Measurements from ENCODE around the gene ASB10. TPM values are rescaled to one million over a fixed set of nuclear protein-coding genes. Genes with fewer than 3 reads are reported as not detected.

ASB10 gene
- total and polyA plus RNA-seq, 2 of the 4 experiments (the other 2 are of a cell fraction): not detected

DNA sequence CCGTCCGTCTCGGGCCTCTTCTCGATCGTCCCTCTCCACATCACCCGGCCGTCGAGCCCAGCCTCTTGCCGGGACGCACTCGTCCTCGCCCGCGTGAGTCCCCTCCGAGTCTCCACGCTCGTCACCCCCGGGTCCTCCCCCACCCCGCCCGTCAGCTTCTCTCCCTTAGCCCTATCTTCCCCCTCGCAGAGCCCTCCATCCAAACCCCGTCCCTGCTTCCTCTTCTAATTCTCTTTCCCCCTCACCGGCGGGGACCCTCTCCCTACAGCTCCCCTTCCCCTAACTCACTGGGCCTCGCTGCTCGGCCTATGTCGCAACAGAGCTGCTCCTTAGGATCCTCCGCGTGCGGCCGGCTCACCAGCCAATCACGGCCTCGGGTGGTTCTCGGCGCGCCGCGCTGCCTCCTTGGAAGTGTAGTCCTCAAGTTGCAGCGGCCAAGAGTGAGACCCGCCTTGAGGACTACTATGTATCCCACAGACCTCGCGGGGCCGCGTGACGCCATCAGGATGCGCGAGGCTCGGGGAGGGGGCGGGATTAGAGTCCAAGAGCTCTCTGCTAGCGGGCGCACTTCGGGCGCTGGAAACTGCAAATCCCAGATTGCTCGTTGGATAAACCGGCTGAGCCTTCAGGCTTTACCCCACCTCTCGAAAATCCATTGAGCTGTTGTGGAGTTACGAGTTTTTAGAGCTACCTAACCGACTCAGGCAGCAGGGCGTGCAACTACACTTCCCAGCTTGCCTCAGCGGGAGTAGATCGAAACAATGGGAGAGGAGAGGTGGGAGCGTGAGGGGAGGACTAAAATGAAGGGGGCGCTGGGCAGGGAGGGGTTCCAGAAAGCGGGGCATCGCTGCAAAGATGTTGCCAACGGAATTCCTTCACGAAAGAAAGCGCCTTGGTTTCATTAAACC lies 40.1 kb upstream of the ASB10 start, which contains the start of gene ABCF2 (continued):
- peak; percentile 8; the same call in 1 of the 2 replicates for TF ChIP-seq NFE2L2 (IDR thresholded peaks at IDR 0.05; ENCODE audit: low read depth, low read length)
- TF ChIP-seq CEBPB (IDR thresholded peaks at IDR 0.05; ENCODE audit: low read depth, low read length): peak; percentile 99
- no peak for TF ChIP-seq RAD21 (IDR thresholded peaks at IDR 0.05; ENCODE audit: low read length)

DNA sequence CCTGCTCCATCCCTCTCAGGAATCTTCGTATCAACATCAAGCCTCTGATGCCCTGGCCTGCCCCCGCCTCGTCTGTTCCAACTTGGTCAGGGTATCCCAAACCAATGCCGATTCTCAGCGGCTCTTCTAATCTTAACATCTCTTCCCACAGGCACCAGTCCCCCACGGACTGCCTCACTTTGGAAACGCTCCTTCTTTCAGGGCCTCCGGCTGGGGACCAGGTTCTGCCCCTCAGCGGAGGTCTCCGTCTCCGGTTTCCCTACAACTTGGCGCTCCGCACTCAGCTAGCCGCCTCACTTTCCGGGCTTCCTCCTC lies 39.5 kb upstream of the ASB10 start:
- ATAC-seq (ENCODE audit: low read depth): no peak; the same call in none of the 2 replicates
- no peak for TF ChIP-seq MAZ (IDR thresholded peaks at IDR 0.05; ENCODE audit: borderline replicate concordance, low read depth, low read length)
- no peak for TF ChIP-seq NFE2L2 (IDR thresholded peaks at IDR 0.05; ENCODE audit: low read depth, low read length)
- TF ChIP-seq POLR2A (IDR thresholded peaks at IDR 0.05; ENCODE audit: low read depth, low read length): no peak
- TF ChIP-seq CHD1 (IDR thresholded peaks at IDR 0.05; ENCODE audit: low read depth, low read length): no peak
- no peak for TF ChIP-seq CEBPB (IDR thresholded peaks at IDR 0.05; ENCODE audit: low read depth, low read length)
- no peak for TF ChIP-seq FOS (IDR thresholded peaks at IDR 0.05; ENCODE audit: low read depth, low read length)
- no peak for TF ChIP-seq ELK1 (IDR thresholded peaks at IDR 0.05; ENCODE audit: borderline replicate concordance, low read depth, low read length)
- TF ChIP-seq RAD21 (IDR thresholded peaks at IDR 0.05; ENCODE audit: low read length): no peak
- TF ChIP-seq USF2 (IDR thresholded peaks at IDR 0.05; ENCODE audit: low read depth, low read length): no peak
- TF ChIP-seq MXI1 (IDR thresholded peaks at IDR 0.05; ENCODE audit: borderline replicate concordance, low read depth, low read length): no peak
- TF ChIP-seq RCOR1 (IDR thresholded peaks at IDR 0.05; ENCODE audit: insufficient replicate concordance, low read length): no peak
- TF ChIP-seq RFX5 (IDR thresholded peaks at IDR 0.05; ENCODE audit: low read depth, low read length): no peak
- TF ChIP-seq MAFK (IDR thresholded peaks at IDR 0.05; ENCODE audit: low read depth, low read length): no peak

More for the DNA sequence above, 39.5 kb upstream of the ASB10 start:
- intact Hi-C loops (cut with micrococcal nuclease): no loop called here
- in situ Hi-C loops (cut with MboI; ENCODE audit: low sequenced_read_pairs): no loop called here
- H2BK120ac ChIP-seq (ENCODE audit: low read depth, low read length): no peak overlapping the region
- H4K8ac ChIP-seq (ENCODE audit: low read depth in 2 of 2, low read length in 2 of 2): peak overlapping the region; percentile 75 to 84
- 0 out of 2 replicates have a peak overlapping the region, but pooled peaks have one; percentile 37 for H3K56ac ChIP-seq (ENCODE audit: extremely low read depth, insufficient read depth, low read length)
- dilution Hi-C loops (cut with HindIII; ENCODE audit: low sequenced_read_pairs, unreplicated experiment): no loop called here
- BruUV-seq (replicated peaks): no TSS peak
- H3K9me1 ChIP-seq (ENCODE audit: insufficient read depth, low read length): peaks cover 4% of the 10 kb centered on the region
- ChIA-PET POLR2A (ENCODE audit: unreplicated experiment) (interaction anchor here (1.2 kb wide), 1 partner anchor 21 kb away, joined by 4 read pairs; no protein-coding TSS in a partner anchor), CTCF (interaction anchor here (0.6 to 1.1 kb wide), 2 partner anchors 10 to 79 kb away, joined by 3 to 4 read pairs; no protein-coding TSS in a partner anchor)
- H2BK20ac ChIP-seq (ENCODE audit: low read depth, low read length): no peak overlapping the region
- H3K27ac ChIP-seq (ENCODE audit: insufficient read depth, low read length): peak overlapping the region; percentile 62
- peak overlapping the region; percentile 90 for H2AFZ ChIP-seq (replicated peaks; ENCODE audit: low read length, poor library complexity)
- peak overlapping the region; percentile 84 for H3K4me3 ChIP-seq (ENCODE audit: insufficient read depth, low read depth, low read length)
- H2BK15ac ChIP-seq (ENCODE audit: low read depth, low read length): no peak overlapping the region
- H3K18ac ChIP-seq (ENCODE audit: low read depth, low read length): no peak overlapping the region
- H3K27me3 ChIP-seq (ENCODE audit: control insufficient read depth, insufficient read depth, low read length): no peaks in the 10 kb centered on the region
- H4K91ac ChIP-seq (ENCODE audit: insufficient read depth, low read depth, low read length): peak overlapping the region; percentile 23
- peak overlapping the region; percentile 93 for H2AK9ac ChIP-seq (replicated peaks; ENCODE audit: low read depth, low read length, poor library complexity)
- H3K4me1 ChIP-seq (ENCODE audit: control insufficient read depth, insufficient read depth, low read length): peaks cover 8% of the 10 kb centered on the region
- H4K5ac ChIP-seq (ENCODE audit: low read depth, low read length): 0 out of 2 replicates have a peak overlapping the region, but pooled peaks have one; percentile 14
- no peaks in the 10 kb centered on the region for H4K20me1 ChIP-seq (ENCODE audit: insufficient read depth, low read length)
- peak overlapping the region; percentile 92 for H3K4me2 ChIP-seq (ENCODE audit: low read depth, low read length)
- H3K79me1 ChIP-seq (ENCODE audit: low read depth in 1 of 2, low read length in 2 of 2): peaks cover 15 to 38% of the 10 kb centered on the region in 2 experiments
- peak overlapping the region; percentile 23 for H3K14ac ChIP-seq (replicated peaks; ENCODE audit: low read depth, low read length)
- peak overlapping the region; percentile 18; the same call in 1 of the 2 replicates for H3K23ac ChIP-seq (ENCODE audit: low read depth, low read length)
- H3K9me3 ChIP-seq (ENCODE audit: control insufficient read depth, insufficient read depth, low read length): no peaks in the 10 kb centered on the region
- peak overlapping the region; percentile 84 for H3K9ac ChIP-seq (ENCODE audit: low read depth, low read length)
- H2AK5ac ChIP-seq (ENCODE audit: low read depth, low read length): peak overlapping the region; percentile 37; the same call in 1 of the 2 replicates
- DNase-seq: no peak
- H2BK5ac ChIP-seq (ENCODE audit: low read depth, low read length, poor library complexity, severe bottlenecking): peak overlapping the region; percentile 30
- peak overlapping the region; percentile 47; the same call in 1 of the 2 replicates for H3K4ac ChIP-seq (ENCODE audit: low read depth, low read length)
- H3K36me3 ChIP-seq (ENCODE audit: control insufficient read depth, insufficient read depth, low read length): peaks cover 28% of the 10 kb centered on the region
- WGBS, 2 experiments (ENCODE audit: extremely low coverage in 2 of 2, insufficient read length in 1 of 2): 0% methylated on average over 4 of the region's 15 CpGs; no CpG with 5 or more reads in 1 of the 2 experiments

Measured in IMR-90 (cell line).